LNCaP clone FGC (cell line): ENCODE data around the gene REEP3.

Experiments
- DNase-seq: peaks from one replicate; pipeline ENCODE4 v3.0.0-alpha.2; 2011; ENCODE audit warnings: low read depth
- H3K4me3 ChIP-seq: 2 replicates; pipeline ENCODE4 v1.5.1; 2011; ENCODE audit warnings: mild to moderate bottlenecking, low read depth, low read length, control low read depth
- TF ChIP-seq, protein P1 (sequence below): IDR thresholded peaks from 2 replicates; pipeline ENCODE4 v1.5.1; 2012; ENCODE audit warnings: mild to moderate bottlenecking; ENCODE audit not compliant: control insufficient read depth, insufficient read depth; ENCODE audit errors: extremely low read depth

The REEP3 gene

DNA sequence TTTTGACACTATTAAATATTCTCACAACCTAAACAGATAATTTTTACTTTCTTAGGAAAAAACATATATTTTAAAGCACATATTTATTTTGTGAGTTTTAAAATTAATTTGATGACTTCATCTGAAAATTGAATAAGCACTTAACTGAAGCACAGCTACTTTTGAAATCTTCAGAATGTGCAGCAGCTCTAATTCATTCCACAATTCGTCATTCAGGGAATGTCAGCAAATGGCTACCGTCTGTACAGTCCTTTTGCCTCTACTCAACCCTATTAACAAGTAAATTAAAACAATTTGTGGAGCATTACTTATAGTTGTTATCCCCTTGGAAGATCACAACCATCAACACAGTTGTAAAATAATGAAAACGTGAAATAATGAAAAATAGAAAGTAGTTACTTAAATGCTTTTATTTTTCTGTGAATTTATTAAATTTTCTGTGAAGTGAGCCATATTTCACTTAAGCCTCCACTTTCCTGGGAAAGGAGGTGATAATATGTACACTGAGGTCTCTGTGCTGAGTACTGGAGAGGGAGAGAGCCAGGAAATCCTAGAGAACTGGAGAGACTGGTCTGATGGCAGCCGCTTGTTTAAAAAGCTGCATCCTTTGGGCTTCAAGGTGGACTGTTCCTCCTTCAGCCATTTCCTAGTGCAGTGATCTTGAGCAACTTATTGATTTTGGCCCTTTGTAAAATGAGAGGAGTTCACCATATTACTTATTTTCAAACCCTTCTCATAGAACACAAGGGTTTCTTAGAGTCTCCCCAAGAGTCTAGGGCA is 70.6 kb downstream of the REEP3 start:
- peak; percentile 78 for DNase-seq
- H3K4me3 ChIP-seq = no peak overlapping the region
- TF ChIP-seq, protein P1, sequence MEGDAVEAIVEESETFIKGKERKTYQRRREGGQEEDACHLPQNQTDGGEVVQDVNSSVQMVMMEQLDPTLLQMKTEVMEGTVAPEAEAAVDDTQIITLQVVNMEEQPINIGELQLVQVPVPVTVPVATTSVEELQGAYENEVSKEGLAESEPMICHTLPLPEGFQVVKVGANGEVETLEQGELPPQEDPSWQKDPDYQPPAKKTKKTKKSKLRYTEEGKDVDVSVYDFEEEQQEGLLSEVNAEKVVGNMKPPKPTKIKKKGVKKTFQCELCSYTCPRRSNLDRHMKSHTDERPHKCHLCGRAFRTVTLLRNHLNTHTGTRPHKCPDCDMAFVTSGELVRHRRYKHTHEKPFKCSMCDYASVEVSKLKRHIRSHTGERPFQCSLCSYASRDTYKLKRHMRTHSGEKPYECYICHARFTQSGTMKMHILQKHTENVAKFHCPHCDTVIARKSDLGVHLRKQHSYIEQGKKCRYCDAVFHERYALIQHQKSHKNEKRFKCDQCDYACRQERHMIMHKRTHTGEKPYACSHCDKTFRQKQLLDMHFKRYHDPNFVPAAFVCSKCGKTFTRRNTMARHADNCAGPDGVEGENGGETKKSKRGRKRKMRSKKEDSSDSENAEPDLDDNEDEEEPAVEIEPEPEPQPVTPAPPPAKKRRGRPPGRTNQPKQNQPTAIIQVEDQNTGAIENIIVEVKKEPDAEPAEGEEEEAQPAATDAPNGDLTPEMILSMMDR = no peak

DNA sequence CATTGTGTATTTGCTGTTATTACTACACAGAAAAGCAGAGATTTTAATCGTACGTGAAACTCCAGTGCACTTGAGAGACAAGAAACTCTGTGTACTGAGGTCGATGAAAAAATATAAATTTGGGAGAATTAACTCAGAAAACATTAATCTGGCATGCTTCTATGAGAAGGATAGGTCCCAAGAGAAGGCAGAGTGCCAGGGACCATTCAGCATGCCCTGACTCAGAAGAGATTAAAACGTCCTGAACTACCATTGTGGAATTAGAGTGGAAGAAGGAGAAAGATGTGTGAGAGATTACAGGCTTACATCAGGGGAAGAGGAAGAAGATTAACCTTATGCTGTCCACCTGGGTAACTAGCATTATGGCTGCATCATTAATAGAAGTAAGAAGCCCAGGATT is 72.4 kb downstream of the REEP3 start:
- no peak overlapping the region for H3K4me3 ChIP-seq
- TF ChIP-seq, protein P1 = no peak
- DNase-seq = no peak

DNA sequence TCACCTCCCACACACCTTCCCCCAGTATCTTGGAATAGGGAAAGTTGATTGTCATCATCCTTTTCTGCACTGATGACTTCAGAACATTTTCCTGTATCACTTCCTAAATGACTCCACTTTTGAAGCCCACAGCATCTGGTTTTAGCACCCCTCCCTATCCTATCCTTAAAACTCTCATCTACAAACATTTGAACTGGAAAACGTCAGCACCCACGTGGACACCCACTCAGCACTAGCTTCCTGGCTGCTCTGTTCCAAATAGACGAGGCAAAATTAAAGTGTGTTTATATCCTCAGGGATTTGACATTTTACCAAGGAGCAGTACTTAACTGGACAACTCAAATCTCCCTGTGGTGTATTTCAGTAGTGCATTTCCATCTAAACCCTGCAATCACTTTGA is 73.9 kb downstream of the REEP3 start:
- TF ChIP-seq, protein P1 = no peak
- no peak overlapping the region for H3K4me3 ChIP-seq
- no peak for DNase-seq

DNA sequence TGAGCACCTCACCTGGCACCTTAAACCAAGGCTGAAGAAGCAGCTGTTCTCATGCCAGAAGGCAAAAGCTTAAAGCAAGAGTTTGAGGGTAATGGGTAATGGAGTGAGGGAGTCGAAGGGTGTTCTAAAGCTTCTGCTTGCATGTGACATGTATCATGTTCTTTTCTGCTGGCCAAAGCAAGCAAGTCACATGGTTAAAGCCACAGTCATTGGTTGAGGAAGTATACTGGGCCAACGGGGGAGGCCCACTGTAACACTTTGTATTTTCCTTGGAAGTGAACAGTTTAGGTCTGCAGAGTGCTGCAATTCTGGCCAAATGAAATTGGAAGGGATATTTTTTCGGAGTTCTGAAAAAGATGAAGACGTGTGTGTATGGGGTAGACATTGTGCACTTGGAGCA is 75.7 kb downstream of the REEP3 start:
- TF ChIP-seq, protein P1 = no peak
- H3K4me3 ChIP-seq = no peak overlapping the region
- DNase-seq = no peak

DNA sequence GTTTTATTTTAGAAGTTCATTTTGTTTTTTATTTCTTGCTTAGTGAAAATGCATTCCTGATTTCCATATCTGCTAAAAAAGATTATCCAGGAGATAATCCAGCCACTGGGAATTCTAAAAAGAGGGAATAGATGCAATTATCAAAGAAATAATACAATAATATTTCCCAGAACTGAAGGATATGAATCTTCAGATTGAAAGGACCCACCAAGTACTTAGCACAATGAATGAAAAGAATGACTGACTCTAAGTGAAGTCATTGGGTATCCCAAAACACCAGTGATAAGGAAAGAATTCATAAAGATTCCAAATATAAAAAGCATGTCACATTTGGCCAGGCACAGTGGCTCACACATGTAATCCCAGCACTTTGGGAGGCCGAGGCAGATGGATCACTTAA is 79.3 kb downstream of the REEP3 start:
- DNase-seq = no peak
- TF ChIP-seq, protein P1 = no peak
- H3K4me3 ChIP-seq = no peak overlapping the region

DNA sequence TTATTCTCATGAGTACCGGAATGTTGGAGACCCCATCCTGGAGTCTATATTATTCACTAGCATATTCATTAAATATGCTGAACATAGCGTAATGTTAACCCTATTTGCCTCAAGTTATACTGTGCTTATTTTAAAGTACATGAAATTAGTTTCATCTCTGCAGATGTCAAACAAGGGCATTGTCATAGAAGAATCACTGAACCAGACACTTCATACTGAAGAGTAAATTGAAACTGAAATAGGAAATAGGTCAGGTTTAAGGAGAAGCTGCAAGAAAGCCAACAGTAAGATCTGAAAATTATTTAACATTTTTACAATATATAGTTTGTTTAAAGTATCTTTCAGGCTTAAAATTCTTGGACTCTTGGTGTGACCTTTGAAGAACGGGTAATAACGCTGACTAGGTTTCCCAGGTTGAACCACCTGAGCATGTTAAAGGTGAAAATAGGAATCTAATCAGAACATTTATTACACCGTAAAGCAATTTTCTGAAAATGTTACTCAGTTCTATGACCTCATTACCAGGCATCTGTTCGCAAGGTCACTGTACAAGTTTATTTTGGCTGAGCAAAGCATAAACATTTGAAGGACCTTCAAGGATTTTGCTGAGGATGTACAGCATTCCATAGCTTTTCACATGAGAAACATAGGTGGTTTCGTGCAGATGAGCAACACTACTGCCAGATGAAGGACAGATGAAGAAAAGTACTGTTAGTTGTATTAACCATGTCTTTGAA is 82.7 kb downstream of the REEP3 start:
- TF ChIP-seq, protein P1 = no peak
- DNase-seq = no peak
- H3K4me3 ChIP-seq = no peak overlapping the region
